ENCODE measurements around the gene ABHD14A.
A peak's percentile ranks its signal among the peaks of the same experiment; 100 is the strongest.

ABHD14A gene

GRCh38 chr3:51998774-51999173 is 23.9 kb downstream of the ABHD14A start:
- peak in 1 of 2 experiments; percentile 22 for DNase-seq

GRCh38 chr3:51999846-52000245 is 25.0 kb downstream of the ABHD14A start:
- no peak for DNase-seq

- peak; percentile 54 to 80 for DNase-seq
These were observed 26.6 kb downstream of the ABHD14A start for GRCh38 chr3:52001443-52001974.

GRCh38 chr3:52002748-52003147 is 27.9 kb downstream of the ABHD14A start:
- DNase-seq = no peak

- no peak for DNase-seq
These were observed 29.4 kb downstream of the ABHD14A start for GRCh38 chr3:52004163-52004787.

GRCh38 chr3:52004906-52005395 is 30.1 kb downstream of the ABHD14A start:
- no peak for DNase-seq

- no peak for DNase-seq
These were observed 30.7 kb downstream of the ABHD14A start for GRCh38 chr3:52005571-52005986.

- DNase-seq = peak in 1 of 2 experiments; percentile 22
These were observed 31.4 kb downstream of the ABHD14A start for GRCh38 chr3:52006017-52006819.

GRCh38 chr3:52006820-52007133 is 31.9 kb downstream of the ABHD14A start:
- no peak for DNase-seq

- DNase-seq = no peak
These were observed 32.4 kb downstream of the ABHD14A start for GRCh38 chr3:52007291-52007690.

- DNase-seq = no peak
These were observed 35.6 kb downstream of the ABHD14A start for GRCh38 chr3:52010431-52010830.

- no peak for DNase-seq
These were observed 37.8 kb downstream of the ABHD14A start for GRCh38 chr3:52012699-52013098.

GRCh38 chr3:52013802-52014598 is 39.1 kb downstream of the ABHD14A start:
- DNase-seq = no peak

- DNase-seq = no peak
These were observed 39.7 kb downstream of the ABHD14A start for GRCh38 chr3:52014613-52015012.

- no peak for DNase-seq
These were observed 40.8 kb downstream of the ABHD14A start for GRCh38 chr3:52015438-52016228.

- DNase-seq = no peak
These were observed 42.7 kb downstream of the ABHD14A start for GRCh38 chr3:52017586-52017985.

GRCh38 chr3:52018319-52019000 is 43.6 kb downstream of the ABHD14A start:
- no peak for DNase-seq

GRCh38 chr3:52019352-52020080 is 44.7 kb downstream of the ABHD14A start:
- DNase-seq = no peak

GRCh38 chr3:52020796-52021195 is 45.9 kb downstream of the ABHD14A start:
- no peak for DNase-seq

- DNase-seq = no peak
These were observed 46.8 kb downstream of the ABHD14A start for GRCh38 chr3:52021489-52022268.
